ENCODE measurements around the gene RASL12.
"Not testable (repeated sequence)": the region's sequence is repeated elsewhere in the genome, so short reads cannot be mapped to it uniquely, and the experiment has no call there.

RASL12 gene

DNA sequence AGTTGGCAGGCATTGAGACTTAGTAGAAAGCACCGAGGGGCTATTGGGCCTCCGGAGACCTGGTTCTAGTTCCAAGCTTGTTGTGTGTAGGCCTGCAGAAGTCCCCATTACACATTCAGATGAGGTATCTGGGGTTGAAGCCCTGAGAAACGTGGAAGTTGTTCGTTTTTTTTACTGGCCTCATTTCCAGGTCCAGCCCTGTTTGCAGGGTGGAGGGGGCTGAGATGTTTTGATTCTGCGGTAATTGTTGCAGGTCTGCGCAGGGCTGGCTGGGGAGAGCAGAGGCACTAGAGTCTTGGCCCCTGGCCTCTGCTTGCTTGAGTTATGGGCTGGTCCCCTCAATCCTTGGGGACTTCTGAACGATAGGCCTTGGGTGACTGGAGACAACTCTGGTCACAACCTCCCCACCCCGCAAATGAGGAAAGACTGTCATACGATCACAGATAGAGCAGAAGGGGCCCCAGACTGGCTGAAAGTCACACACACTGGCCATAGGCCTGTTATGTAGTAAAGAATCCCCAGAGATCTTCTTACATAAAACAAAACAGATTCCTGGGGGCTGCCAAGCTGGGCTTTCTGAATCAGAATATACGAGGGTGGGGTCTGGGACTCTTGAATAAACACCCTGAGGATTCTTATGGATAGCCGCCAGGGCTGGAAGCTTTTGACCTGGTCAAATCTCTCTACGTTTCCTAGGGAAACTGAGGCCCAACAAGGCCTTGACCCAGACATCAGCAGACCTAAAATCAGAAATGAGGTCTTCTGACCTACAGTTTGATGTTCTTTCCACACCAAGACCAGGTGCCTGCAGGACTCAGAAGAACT lies 24.4 kb upstream of the RASL12 start:
- DNase-seq: no peak

DNA sequence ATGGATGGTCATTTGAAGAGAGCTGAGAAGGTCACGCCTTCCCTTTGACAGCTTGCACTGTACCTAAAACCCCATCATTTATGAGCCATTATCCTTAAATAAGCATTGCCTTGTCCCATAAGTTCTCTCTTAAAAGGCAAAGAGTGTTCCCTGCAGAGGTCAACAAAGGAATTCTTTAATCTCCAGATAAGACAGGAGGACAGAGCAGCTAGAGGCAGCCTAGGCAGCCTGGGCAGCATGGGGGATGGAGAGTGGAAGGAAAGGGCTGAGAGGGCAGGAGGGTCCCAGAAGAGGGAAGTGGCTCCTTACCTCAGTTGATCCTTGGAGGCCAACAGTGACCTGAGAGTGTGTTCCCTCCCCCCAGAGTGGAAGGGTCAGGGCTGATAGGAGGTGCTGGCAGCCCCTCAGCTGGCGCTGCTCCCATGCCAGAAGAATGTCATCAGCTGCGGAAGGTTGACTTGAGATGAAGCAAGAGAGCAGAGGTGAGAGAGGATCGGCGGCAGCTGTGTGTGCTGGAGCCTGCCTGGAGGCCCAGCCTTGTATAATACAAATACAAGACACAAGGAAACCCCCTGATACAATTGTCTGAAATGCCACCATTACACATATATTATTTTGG lies 21.5 kb upstream of the RASL12 start:
- DNase-seq: no peak

DNA sequence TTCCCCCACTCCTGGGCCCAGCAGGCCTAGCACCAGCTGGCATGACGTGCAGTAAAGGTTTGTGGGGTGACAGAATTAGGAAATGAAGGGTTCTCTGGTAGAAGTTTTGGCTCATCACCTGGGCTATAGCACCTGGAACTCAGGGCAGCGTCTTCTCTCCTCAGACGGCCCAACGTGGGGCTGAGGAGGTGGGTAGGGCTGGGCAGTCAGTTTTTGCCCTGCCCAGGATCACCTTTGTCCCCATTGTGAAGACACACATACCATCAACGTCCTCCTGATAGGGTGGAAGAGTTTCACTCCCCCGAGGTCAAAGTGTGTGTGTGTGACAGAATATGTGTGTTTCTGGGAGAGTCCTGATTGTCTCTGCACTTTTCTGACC lies 20.8 kb upstream of the RASL12 start:
- no peak for DNase-seq

DNA sequence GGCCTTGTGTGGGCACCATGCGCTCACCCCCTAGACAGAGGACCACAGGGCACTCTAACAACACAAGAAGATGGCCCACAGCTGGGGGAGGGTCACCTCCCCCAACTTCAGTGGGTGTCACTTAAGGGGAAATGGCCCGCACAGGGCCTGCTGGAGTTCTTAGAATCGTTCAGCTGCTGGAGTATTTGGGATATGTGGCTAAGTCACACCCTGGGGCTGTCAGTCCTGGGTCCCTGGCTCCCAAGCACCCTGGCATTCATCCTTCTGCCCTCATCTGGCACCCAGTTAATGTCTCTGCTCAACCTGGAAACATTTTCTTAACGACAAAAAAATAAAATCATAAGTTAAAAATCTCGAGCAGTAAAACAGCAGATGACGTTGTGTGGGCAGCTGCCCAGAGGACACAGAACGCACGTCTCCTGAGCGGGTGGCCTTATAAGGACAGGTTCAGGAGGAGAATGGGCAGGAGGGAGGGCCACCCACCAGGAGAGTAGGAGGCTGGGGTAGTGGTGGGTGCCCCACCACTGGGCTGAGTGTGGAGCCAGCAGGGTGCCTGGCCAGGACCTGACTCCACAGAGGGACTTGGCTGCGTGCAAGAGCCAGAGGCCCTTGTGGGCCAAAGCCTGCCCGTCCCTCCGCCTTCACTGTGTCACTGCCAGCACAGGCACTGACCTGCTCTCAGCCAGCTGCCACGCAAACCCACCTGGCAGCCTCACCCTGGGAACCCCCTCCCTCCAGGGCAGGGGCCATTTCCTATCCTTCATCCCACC lies 20.3 kb upstream of the RASL12 start:
- DNase-seq: no peak

DNA sequence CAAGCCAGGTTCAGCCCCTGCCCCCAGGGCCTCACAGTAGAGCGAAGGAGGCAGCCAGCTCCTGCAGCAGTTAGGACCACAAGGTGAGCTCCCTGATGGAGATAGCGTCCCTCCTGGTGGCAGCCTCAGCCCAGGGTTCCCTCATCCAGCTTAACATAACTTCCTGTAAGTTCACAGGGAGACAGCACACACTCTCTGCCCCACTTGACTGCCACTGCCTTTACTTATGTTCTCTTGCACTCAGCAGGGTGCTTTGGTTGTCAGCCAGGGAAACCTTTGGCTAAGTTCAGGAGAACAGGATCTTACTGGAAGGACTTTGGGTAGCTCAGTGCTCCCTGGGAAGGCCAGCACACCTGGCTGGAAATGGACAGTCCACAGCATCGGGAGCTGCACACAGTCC lies 19.6 kb upstream of the RASL12 start:
- no peak for DNase-seq

DNA sequence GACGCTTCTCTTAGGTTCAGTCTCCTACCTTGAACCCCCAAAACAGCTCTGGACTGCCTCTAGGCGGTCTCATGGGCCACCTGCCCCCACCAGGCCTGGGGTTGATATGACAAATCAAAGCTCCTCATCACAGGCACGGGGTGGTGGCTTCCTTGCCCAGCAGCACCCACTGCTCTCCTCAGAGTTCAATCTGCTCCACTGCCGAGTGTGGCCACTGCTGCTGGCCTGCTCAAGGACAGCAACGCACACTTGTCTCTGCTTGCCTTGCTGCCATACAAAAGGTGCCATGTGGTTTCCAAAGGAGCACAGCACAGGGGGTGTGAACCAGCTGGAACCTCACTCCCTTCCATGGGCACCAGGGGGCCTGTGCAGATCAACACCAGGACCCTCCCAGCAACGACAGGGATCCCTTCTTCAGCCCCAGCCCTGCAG lies 18.9 kb upstream of the RASL12 start:
- peak; percentile 65 for DNase-seq

DNA sequence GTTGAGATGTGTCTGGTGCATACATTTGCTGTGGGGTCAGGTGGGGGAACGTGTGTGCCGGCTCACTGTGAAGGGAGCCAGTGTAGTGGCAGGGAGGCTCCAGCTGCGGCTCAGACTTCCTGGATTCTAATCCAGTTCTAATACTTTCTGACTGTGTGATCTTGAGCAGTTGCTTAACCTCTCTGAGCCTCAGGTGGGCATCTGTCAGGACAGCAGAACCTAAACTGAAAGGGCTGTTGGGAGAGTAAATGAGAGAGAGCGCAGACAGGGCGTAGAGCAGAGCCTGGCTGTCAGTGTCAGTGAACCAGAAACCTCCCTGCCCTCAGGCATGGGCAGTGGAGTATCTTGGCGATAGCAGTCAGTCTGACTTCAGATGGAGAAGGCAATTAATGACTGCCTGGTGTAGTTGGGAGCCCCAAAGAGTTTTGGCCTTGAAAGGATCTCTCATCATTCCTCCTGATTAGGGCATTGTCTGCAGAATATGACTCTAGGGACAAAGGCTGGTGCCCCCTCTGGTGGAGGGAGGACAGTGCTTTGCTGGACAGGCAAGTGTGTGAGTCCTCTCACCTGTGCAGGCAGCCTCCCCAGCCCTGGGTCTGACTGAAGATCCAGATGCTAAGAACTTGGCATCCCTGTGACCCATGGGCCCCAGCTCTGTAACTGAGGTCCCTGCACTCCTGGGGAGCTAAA lies 18.3 kb upstream of the RASL12 start:
- peak; percentile 56 for DNase-seq

DNA sequence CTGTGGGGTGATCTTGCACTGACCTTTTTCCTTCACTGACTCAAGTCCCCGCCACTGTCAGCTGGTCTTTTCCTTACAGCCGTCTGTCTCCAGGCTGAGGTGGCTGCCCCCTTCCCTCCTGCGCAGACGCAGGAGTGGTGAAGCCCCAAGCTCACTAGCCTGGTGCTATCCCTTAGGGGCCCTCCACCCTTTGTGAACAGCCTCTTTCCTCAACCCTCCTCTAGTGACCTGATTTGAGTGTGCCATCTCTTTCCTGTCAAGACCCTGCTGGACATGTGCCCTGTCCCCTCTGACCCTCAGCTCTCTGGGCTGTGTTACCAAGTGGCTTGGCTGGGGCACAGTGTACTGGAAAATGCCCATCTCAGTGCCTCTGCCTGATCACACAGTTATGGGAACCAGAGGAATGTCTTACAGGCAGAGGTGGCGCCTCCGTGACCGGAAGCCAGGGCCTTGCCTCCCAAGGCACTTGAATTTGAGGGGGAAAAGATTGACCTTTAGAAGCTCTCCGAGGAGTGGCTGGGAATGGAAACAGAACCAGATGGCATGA lies 17.5 kb upstream of the RASL12 start:
- DNase-seq: no peak

DNA sequence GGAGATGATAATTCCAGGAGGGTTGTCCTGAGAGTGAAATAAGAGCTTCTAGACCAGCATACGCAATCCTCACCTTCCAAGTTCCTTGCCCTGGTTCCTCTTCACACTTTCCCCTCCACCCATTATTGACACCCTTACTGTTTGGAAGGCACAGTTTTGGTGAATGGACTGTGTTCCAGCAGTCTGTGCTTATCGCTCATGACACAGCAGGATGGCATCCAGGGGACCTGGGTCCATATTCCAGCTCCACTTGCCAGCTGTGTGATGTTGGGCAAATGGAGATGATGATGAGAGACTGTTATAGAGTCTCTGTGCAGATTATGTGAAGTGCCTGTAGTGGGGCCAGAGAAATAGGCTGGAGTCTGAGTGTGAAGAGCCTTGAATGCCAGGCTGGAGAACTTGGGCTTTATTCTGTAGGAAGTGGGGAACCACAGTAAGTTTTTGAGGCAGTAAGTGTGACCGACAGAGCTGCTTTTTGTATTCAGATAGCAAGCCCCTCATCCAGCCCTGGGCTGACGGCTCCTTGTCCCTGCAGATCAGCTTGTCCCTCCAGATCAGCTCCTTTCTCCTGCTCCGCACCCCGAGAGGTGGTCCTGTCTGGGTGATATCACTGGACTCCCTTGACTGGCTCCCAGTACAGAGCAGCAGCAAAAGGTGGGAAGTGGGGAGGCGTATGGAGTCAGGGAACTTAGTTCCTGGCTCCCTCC lies 16.9 kb upstream of the RASL12 start:
- DNase-seq: no peak

DNA sequence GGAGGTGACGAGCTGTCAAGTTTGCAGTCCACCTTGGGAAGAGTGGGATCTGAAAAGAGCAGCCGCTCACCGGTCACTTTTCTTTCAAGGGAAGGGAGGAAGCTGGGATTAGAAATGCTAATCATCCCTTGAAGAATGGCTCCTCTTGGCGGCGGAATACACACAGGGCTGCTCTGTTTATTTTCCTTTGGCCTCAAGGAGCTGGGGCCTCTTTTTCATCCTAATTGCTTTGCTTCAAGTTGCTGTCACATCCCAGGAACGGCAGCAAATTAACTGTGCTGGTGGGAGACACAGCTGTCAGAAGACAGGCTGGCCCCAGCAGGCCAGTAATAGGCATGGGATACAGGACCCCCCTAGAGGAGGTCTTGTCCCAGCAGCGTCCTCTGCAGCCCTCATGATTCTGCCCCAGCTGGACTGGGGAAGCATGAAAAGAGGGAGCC lies 15.5 kb upstream of the RASL12 start:
- DNase-seq: peak; percentile 67

DNA sequence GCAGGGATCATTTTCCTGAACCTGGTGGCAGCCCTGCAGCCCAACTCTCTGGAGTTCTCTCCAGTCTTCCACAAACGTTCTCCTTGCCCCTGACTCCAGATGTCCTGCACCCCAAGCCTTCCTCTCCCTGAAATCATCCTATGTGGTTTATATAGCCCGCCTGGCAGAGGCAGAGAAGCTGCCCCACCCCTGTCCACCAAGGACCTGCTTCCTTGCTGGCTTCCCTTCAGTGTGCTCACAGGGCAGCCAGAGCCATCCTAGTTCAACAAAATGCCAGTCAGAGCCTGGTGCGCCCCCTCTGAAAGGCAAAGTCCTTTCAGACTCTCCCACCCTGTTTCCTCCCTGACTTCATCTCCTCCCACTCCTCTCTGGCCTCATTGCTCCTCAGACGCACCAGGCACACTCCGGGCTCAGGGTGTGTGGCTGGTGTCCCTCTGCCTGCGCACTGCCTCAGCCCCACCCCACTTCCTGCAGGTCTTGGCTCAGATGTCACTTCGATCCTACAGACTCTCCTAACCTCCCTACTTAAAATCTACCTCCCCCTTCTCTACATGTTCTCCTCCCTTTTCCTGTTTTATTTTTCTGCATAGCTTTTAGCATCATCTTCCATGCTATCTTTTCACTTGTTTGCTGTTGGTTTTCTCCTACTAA lies 14.6 kb upstream of the RASL12 start:
- no peak for DNase-seq

DNA sequence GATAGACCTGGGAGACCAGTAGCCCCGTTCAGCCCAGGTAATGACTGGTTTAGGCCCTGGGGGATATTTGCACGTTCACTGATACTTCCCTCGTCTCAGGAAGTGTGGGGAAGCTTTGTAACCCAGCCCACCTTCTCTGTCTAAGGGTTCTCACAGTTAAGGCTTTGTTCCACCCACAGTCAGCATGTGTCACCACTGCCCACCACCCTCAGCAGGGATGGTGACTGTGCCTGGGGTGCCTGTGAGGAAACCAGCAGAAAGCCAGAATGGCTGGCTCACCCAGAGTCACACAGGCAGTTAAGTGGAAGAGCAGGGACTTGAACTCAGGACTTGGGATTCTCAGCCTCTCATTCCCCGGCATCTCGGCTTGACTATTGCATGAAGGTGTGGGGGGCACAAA lies 14.0 kb upstream of the RASL12 start:
- no peak for DNase-seq

DNA sequence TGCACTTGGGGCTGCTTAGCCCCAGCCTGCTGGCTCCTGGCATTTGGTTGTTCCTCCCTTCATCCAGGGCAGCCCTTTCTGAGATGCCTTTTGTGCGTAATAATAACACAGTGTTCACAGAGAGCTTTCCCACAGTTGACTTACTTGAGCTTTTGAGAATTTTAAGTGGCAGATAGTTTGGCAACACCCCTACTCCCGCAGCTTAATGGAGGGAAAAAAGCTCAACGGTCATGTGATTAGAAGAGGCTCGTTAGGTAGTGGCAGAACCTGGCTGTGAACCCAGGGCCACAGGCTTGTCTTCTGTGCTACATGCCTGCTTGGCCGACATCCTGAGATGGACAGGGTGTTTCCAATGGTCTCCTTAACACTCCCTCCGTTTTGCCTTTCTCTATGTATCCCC lies 13.5 kb upstream of the RASL12 start:
- DNase-seq: no peak

DNA sequence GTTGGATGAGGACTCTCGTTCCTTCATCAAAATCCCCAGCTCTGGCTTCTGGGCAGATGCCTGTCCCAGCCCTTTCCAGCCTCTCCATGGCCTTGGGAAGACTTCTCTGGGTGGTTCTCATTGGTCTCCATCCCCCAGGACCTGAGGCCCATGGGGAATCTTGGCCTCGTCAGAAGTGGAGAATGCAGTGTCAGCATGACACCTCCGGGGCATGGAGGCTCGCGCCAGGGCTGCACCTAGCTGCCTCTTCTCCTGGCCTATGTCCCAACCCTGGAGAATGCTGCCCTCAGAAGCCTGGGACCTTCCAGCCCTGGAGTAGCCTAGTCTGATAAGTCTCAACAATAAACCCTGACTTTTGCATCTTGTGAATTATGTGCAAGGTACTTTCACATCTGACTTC lies 11.8 kb upstream of the RASL12 start:
- DNase-seq: no peak

DNA sequence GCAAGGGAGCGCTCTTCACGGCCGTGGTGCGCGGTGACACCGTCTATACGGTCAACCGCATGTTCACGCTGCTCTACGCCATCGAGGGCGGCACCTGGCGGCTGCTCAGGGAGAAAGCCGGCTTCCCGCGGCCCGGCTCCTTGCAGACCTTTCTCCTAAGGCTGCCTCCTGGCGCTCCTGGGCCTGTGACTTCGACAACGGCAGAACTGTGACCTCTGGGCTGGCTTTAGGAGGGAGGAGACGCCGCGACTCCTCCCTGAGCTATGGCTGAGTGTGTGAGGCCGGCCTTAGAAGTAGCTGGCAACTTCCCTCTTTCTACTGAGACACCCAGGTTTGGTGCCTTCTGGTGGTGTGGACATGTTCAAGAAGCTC lies 10.2 kb upstream of the RASL12 start:
- DNase-seq: no peak

DNA sequence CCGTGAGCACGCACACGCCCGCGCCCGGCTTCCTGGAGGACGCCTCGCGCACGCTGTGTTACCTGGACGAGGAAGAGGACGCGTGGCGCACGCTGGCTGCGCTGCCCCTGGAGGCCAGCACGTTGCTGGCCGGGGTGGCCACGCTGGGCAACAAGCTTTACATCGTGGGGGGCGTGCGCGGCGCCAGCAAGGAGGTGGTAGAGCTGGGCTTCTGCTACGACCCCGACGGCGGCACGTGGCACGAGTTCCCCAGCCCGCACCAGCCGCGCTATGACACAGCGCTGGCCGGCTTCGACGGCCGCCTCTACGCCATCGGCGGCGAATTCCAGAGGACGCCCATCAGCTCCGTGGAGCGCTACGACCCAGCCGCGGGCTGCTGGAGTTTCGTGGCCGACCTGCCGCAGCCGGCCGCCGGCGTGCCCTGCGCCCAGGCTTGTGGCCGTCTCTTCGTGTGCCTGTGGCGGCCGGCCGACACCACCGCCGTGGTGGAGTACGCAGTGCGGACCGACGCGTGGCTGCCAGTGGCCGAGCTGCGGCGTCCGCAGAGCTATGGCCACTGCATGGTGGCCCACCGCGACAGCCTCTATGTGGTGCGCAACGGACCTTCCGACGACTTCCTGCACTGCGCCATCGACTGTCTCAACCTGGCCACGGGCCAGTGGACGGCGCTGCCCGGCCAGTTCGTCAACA lies 9.6 kb upstream of the RASL12 start:
- no peak for DNase-seq

DNA sequence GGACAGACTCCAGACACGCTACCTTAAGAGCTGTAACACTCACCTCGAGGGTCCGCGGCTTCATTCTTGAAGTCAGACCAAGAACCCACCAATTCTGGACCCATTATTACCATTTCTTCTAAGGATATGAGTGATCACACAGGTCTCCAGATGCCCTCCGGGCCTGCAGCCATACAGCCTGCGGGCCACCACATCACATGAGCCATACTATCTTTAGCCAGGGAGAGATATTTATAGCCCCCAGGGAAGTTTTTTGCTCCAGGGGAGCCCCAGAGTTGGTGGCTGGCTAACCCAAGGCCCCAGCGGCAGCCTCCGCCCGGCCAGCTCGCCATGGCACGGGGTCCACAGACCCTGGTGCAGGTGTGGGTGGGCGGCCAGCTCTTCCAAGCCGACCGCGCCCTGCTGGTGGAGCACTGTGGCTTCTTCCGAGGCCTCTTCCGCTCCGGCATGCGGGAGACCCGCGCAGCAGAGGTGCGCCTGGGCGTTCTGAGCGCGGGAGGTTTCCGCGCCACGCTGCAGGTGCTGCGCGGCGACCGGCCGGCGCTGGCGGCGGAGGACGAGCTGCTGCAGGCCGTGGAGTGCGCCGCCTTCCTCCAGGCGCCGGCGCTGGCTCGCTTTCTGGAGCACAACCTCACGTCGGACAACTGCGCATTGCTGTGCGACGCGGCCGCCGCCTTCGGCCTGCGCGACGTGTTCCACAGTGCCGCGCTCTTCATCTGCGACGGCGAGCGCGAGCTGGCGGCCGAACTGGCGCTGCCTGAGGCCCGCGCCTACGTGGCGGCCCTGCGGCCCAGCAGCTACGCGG lies 8.9 kb upstream of the RASL12 start, which contains the start of gene KBTBD13:
TSS of gene KBTBD13 (plus strand) at position 261 of the 805 bp plus-strand sequence. CDS start at position 331, 70 bp downstream.
- no peak for DNase-seq

DNA sequence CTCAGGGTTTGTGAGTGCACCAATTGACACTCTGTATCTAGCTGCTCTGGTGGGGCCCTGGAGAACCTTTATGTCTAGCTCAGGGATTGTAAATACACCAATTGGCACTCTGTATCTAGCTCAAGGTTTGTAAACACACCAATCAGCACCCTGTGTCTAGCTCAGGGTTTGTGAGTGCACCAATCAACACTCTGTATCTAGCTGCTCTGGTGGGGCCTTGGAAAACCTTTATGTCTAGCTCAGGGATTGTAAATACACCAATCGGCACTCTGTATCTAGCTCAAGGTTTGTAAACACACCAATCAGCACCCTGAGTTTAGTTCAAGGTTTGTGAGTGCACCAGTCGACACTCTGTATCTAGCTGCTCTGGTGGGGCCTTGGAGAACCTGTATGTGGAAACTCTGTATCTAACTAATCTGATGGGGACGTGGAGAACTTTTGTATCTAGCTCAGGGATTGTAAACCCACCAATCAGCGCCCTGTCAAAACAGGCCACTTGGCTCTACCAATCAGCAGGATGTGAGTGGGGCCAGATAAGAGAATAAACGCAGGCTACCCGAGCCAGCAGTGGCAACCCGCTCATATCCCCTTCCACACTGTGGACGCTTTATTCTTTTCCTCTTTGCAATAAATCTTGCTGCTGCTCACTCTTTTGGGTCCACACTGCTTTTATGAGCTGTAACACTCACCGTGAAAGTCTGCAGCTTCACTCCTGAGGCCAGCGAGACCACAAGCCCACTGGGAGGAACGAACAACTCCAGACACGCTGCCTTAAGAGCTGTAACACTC lies 8.0 kb upstream of the RASL12 start:
- DNase-seq: not testable (repeated sequence)

DNA sequence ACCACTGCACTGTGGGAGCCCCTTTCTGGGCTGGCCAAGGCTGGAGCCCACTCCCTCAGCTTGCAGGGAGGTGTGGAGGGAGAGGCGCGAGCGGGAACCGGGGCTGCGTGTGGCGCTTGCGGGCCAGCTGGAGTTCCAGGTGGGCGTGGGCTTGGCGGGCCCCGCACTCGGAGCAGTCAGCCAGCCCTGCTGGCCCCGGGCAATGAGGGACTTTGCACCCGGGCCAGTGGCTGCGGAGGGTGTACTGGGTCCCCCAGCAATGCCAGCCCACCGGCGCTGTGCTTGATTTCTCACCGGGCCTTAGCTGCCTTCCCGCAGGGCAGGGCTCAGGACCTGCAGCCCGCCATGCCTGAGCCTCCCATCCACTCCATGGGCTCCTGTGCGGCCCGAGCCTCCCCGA lies 7.2 kb upstream of the RASL12 start:
- not testable (repeated sequence) for DNase-seq

Data from NCI-H82 (cell line).